Mammary epithelial cell (primary cell): Measurements from ENCODE around the gene AGRP.
A peak's percentile ranks its signal among the peaks of the same experiment; 100 is the strongest.

ENCODE experiments used
- CTCF ChIP-seq, 2 donors: IDR thresholded peaks in 1 of 2; conservative IDR thresholded peaks in 1 of 2; 2 replicates each; pipeline ENCODE4 v1.5.1; 2011 to 2012; ENCODE audit warnings: inconsistent platforms in 2 of 2, low read length in 2 of 2, mild to moderate bottlenecking in 2 of 2, control low read depth in 1 of 2, low read depth in 1 of 2; ENCODE audit not compliant: insufficient read depth in 1 of 2; ENCODE audit errors: extremely low read depth in 1 of 2
- EZH2 ChIP-seq: IDR thresholded peaks from 2 replicates; pipeline ENCODE4 v1.6.1; 2012; ENCODE audit warnings: low read length, inconsistent platforms, borderline replicate concordance

GRCh38 chr16:67456391-67457081 is 26.8 kb downstream of the AGRP start:
- peak; percentile 38 to 70 for TF ChIP-seq CTCF (conservative IDR thresholded peaks at IDR 0.05 in 1 of 2, IDR thresholded peaks at IDR 0.05 in 1 of 2; ENCODE audit: extremely low read depth in 1 of 2, insufficient read depth in 1 of 2, low read depth in 1 of 2, low read length in 2 of 2)
- no peak for TF ChIP-seq EZH2
